Renal cortex interstitium (tissue), 11 donors: Measurements from ENCODE around the gene PPP2R5C. TPM values are rescaled to one million over a fixed set of nuclear protein-coding genes. Genes with fewer than 3 reads are reported as not detected.
"Not testable (repeated sequence)": the region's sequence is repeated elsewhere in the genome, so short reads cannot be mapped to it uniquely, and the experiment has no call there.

ENCODE experiments used
- DNase-seq, 11 donors: peaks; one replicate each; pipeline ENCODE4 v3.0.0-alpha.2; 2013; ENCODE audit warnings: low read depth in 9 of 11, low spot score in 4 of 11; ENCODE audit errors: extremely low read depth in 1 of 11
- polyA plus RNA-seq, 3 donors: library from polyadenylated mRNA; unstranded; fragments of 120-200 nt; gene quantifications; one replicate each; pipeline ENCODE4 v1.2.1, GENCODE V29; 2013; ENCODE audit not compliant: insufficient read length in 3 of 3

PPP2R5C gene
- polyA plus RNA-seq, 3 donors = 96.6 to 115 (median 101) TPM

DNA sequence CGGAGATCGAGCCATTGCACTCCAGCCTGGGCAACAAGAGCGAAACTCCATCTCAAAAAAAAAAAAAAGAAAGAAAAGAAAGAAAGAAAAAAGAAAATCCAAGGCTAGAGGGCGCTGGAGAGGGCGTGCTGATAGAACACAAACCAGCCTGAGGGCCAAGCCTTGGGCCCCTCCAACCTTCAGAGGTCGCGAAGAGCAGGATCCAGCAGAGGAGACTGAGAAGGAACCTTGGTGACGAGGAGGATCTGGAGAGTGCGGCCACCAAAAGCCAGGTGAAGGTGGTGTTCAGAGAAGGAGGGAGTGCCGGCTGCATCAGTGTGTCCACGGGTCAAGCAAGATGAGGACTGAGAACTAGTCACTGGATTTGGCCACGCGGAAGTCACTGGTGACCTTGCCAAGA, 198.7 kb downstream of the PPP2R5C start:
- no peak for DNase-seq

DNA sequence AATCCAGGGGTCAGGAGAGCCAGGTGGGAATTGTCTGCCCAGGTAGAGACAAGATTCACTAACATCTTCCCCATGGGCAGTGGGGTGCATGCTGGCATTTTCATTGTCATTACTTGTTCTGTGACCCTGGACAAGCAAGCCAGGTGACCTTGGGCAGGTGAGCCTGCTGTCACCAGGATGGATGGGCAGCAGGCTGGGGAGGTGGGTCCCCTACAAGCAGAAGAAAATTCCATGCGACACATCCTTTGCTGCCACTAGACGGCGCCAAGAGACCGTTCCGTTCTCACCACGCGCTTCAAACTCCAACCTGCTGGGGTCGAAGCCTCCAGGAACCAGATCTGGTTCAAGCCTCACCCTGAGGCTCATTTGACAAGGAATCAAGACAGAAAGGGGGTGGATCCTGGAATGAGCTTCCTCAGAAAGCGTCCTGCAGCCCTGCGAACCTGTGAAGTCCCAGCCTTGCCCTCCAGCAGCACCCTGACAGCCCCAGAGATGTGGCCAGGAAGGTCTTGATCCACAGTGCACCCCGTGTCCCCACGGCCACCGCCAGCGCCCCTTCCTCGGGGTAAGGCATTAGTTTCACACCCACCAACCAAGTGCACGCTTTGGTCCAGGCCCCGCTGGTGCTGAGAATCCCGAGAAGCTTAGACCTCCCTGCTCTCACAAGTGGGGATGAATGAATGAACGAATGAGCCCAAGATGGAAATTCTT, 199.7 kb downstream of the PPP2R5C start:
- DNase-seq = peak in 8 of 11 donors; percentile 53 to 72 (median 67)

DNA sequence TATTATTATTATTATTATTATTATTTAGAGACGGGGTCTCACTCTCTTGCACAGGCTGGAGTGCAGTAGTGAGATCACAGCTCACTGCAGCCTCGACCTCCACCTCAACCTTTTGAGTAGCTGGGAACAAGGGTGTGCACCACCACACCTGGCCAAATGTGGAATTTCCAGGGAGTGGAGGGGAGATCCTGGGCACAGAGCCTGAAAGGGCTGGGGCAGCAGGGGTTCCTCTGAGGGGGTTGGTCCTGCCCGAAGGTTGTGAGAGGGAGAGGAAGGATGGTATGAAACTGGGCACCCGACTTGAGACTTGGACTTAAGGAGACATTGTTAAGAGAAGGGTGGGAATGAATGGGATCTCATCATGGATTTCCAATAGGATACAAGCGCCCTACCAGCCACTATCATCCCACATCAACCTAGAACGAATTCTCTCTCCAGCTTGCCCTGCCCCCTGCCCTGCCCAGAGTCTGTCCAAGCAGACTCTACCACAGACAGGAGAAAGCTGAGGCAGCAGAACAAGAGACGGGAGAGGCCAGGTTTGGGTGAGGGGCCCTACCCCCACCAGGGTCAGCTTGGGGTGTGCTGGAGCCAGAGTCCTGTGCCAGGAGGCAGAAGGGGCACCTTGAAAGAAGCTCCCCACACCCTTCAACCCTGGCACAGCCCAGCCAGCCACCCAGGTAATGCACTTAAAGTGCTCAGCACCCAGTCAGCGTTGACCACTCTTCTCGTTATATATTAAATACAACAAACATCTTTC, 200.4 kb downstream of the PPP2R5C start:
- no peak for DNase-seq

DNA sequence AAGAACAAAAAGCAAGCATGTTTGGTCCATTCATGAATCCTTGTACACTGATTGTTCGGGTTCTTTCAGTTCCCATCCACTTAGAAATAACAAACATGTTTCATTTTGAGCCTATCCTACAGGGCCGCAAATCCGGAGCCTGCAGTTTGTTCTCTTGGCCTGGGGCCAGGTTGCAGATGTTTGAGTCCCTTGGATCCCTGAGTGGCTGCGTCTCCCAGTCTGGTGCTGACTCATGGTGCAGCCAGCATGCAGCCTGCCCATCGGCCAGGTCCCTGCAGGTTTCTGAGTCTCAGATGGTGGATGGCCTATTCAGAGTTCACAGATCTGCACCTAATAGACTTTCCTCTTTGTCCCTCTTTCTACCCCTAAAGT, 201.0 kb downstream of the PPP2R5C start:
- no peak for DNase-seq

DNA sequence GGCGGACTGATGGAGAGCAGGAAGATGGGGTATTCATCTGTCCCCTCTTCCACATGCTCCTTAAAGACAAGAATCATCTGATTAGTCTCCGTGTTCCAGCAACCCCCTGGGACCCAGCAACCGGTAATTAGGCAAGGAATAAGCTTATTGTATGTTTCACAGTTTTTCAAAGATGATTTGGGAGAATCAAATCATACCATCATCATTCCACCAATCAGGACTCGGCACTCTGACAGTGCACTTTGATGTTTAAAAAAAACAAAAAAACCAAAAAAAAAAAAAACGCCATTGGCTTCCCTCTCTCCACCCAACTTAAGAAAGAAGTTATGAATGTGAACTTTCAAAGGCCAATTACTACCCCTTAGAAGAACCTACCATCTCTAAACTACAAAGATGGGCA, 201.5 kb downstream of the PPP2R5C start:
- no peak for DNase-seq

DNA sequence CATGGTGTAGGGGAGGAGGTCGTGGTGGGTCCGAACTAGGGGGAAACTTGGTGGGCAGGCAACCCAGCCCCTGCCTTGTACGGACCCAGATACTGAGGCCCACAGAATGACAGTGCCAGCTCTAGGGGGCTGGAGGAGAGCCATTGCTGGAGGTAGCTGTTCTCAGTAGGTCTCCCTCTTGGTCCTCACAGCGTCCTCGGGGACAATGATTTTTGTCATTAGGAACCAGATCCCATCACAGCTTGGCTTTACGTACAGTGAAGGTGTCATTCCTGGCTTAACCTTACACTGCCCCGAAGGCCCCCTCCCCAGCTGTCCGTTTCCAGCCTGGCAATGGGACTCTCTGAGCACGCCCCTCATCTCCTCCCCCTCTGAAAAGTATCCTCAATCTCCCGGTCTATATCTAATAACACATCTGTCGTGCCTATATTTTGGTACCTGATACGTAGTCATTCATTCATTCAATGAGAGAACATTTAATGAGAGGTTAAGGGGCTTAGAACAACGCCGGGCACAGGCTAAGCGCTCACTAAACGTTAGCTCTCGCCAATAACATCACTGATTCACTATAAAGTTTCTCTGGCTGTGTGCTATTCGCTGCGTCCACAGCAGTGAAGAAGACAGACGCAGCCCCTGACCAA, 202.3 kb downstream of the PPP2R5C start:
- no peak for DNase-seq

DNA sequence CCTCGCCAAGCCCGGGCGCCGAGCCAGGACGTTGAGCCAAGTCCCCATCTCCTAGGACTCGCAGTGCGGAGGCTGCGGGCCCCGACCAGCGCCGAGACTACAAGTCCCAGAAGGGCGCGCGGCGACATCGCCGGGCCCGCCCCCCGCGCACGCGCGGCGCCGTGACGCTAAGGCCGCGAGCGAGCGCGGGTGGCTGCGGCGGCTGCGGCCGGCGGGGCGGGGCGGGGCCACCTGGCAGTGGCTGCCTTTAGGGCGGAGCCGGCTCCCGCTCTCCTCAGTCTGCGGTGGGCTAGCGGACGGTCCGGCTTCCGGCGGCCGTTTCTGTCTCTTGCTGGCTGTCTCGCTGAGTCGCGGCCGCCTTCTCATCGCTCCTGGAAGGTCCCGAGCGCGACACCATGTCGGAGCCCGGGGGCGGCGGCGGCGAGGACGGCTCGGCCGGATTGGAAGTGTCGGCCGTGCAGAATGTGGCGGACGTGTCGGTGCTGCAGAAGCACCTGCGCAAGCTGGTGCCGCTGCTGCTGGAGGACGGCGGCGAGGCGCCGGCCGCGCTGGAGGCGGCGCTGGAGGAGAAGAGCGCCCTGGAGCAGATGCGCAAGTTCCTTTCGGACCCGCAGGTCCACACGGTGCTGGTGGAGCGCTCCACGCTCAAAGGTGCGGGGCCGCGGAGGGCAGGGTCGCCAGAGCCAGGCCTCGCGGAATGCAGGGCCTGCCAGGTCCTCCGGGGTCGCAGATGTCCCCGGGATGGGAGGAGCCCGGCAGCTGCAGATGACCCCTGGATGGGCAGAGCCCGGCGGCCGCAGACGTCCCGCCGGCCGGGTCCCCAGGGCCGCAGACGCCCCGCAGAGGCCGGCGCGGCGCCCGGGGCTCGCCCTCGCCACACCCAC, 203.0 kb downstream of the PPP2R5C start, which contains the start of gene DYNC1H1:
Gene DYNC1H1, plus strand, starts transcription at position 277 of the 884 bp plus-strand sequence. Its CDS starts 119 bp downstream, at position 396.
- peak in 10 of 11 donors; percentile 79 to 92 (median 86) for DNase-seq

DNA sequence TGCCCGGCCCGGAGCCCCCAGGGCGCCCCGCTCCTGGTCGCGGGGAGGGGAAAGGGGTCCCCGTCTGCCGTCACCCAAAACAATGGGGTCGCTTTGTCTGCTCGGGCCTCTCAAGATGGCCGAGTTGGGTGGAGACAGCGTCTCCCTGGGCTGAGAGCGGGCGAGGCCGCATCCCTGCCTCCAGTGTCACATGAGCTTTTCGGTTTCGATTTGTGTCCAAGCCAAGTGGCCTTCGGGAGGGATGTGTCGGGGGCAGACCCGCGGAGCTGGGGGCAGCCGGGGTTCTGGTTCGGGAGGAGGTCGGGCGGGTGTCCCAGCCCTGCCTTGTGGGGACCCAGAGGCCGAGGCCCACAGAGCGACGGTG, 203.7 kb downstream of the PPP2R5C start:
- DNase-seq = peak in 5 of 11 donors; percentile 39 to 61 (median 52)

DNA sequence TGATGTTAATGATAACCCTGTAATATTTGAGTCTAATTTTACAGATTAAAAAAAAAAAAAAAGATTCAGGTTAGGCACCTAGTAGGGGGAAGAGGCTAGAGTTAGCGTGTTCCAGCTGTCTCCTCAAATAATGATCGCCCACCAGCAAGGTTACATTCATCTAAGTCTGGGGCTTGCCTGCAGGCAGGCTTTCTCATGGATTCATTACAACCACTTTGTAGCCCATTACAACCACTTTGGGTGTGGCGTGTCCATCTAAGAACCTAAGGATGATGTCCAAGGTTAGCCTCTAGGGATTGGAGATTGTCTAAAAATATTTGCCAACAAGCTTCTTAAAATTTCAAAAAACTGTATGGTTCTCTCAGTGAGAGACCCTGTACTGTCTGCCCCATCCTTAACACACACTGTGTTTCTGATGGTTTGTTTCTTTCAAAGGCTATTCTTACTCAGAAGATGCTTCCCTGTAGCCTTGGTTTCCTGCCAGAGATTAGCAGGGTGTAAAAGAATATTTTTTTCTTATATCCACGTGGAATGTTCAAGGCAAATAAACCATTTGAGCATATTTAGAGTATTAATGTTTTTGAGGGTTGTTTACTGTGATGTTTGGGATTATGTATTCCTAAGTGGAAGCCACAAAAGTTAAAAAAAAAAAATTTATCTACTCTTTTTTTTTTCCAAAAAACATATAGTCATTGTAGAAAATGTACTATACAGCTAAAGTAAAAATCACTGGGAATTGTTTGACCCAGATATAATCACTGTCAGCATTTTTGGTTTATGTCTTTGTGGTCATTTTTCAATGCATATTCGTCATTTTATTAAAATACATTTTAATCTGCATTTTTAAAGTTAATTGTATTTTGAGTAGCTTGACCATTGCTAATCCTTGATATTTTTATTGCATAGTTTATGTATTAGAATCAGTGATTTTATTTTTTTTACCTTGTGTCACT, 204.5 kb downstream of the PPP2R5C start:
- no peak for DNase-seq

DNA sequence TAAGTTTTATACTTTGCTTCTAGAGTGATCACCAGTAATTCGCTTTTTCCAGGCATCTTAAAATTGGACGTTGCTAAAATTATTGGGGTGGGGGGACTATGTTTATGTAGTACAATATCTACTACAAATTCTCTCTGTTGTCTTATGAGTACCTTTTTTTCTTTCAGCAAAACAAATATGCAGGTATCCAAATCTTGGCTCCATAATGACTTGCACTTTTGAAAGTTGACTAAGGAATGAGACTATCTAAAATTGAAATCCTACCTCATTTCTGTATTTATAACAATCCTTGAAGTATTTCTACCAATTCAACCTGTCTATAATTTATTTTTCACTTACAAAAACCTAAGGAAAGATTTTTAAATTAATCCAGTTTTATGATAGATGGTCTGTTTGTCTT, 205.2 kb downstream of the PPP2R5C start:
- no peak for DNase-seq

DNA sequence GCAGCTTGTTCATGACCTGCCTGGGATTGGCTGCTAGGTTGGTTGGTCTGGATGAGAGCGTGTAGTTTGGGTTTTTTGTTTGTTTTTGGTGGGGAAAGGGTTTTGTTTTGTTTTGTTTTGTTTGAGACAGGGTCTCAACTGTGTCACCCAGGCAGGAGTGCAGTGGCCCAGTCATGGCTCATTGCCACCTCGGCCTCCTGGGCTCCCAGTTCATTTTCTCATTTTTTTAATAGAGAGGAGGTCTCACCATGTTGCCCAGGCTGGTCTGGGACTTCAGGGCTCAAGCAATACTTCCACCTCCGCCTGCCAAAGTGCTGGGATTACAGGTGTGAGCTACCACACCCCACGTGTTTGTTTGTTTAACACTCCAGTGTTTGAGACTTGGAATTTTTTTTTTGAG, 206.7 kb downstream of the PPP2R5C start:
- no peak for DNase-seq

DNA sequence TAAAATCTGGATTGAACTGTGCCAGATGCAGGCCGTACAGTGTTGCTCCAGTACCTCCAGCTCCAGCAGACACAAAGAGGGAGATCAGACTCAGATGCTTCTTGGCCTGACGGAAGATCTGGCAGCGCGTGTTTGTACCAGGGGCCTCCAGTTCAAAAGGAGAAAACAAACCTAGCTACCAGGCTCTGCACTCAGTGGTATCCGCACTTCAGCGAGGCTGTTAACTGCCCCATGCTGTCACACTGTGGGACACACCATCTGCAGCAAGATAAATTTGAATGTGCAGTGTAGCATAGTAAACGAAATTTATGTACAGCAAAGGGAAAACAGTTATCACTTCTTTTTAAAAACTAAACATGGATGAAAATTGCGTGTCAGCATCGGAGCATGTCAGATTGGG, 208.0 kb downstream of the PPP2R5C start:
- no peak for DNase-seq

DNA sequence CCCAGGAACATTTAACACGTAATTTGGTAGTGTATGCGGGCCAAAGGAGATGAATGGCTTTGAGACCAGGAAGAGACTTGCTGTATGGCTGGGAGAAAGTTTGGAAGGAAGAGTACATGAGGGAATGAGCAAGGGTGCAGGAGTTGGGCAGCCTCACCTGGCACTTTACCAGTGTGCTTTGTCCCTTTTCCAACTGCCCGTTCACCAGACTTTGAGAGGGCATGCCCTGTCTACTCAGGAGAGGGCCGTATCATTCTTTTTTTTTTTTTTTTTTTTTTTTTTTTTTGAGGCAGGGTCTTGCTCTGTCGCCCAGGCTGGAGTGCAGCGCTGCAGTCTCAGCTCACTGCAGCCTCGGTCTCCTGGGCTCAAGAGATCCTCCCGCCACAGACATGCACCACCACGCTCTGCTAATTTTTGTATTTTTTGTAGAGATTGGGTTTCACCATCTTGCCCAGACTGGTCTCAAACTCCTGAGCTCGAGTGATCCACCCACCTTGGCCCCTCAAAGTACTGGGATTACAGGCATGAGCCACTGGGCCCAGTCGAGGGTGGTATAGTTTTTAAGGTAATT, 209.4 kb downstream of the PPP2R5C start:
- DNase-seq = no peak

DNA sequence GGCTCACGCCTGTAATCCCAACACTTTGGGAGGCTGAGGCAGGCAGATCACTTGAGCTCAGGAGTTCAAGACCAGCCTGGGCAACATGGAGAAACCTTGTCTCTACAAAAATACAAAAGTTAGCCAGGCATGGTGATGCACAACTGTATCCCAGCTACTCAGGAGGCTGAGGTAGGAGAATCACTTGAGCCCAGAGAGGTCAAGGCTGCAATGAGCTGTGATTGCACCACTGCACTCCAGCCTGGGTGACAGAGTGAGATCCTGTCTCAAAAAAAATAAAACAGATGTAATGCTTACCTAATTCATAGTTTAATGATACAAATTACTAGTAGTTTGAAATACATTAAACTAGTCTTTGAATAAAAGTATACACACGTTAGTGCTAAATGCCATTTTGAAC, 209.9 kb downstream of the PPP2R5C start:
- DNase-seq = not testable (repeated sequence)

DNA sequence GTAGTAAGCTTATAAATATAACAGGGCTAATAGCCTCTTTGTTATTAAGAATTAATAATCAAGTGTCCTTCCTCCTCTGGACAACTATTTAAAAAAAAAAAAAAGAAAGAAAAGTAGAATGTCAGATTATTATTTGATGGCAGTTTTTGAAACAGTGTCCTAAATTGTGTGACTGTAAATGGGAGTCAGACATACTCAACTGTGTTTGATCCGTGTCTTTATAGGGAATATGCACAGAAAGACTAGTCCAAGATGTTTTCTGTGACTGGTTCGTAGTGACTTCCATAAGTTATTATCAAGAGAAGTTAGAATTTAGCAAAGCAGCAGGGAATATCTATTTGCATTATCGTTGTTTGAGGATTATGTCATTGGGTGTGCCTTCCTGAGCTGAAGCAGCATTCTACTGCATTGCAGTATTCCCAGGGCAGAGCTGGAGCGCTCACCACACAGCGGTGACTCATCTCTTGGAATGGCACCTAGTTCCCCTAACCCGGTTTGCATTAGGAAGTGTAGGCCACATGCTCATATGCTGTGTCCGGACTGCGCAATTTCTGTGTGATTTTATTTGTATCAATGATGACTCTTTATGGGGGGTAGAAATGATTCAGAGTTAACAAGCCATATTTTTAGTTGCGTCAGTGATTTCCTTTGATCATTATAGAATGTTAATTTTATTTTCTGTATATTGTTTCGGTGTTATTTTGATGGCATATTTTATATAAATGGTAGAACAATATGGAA, 210.8 kb downstream of the PPP2R5C start:
- no peak for DNase-seq

DNA sequence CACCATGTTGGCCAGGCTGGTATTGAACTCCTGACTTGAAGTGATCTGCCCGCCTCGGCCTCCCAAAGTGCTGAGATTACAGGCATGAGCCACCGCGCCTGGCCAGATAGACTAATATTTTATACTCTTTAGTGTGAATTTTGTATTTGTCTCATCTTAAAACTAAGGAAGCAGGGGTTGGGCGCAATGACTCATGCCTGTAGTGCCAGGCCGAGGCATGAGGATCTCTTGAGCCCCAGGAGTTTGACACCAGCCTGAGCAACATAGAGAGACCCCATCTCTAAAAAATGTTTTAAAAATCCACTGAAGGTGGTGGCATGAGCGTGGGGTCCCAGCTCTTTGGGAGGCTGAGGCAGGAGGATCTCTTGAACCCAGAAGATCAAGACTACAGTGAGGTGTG, 211.8 kb downstream of the PPP2R5C start:
- no peak for DNase-seq

DNA sequence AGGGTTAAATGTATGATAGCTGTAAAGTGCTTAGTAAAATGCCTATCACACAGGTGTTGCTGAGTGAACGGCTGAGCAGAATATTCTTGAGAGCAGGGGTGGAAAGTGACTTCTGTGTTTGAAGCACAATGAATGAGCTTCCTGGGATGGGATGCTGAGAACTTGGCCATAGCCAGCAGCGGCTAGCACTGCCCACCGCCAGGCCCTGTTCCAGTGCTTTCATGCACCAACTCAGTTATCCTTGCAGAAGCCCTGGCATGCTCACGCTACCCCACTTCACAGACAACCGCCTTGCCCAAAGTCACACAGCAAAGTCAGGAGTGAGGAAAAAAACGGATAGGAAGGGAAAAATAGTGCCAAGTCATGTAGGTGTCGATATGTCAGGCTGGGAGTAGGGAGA, 213.7 kb downstream of the PPP2R5C start:
- DNase-seq = no peak
